ENCODE measurements around the gene TSSK2. TPM values are rescaled to one million over a fixed set of nuclear protein-coding genes. Genes with fewer than 3 reads are reported as not detected.
A peak's percentile ranks its signal among the peaks of the same experiment; 100 is the strongest.

Gene TSSK2
- total RNA-seq, 1 donor from 2014 or later = not detected

- no peak for DNase-seq (ENCODE audit: extremely low spot score in 2 of 2)
- TF ChIP-seq, protein P1, sequence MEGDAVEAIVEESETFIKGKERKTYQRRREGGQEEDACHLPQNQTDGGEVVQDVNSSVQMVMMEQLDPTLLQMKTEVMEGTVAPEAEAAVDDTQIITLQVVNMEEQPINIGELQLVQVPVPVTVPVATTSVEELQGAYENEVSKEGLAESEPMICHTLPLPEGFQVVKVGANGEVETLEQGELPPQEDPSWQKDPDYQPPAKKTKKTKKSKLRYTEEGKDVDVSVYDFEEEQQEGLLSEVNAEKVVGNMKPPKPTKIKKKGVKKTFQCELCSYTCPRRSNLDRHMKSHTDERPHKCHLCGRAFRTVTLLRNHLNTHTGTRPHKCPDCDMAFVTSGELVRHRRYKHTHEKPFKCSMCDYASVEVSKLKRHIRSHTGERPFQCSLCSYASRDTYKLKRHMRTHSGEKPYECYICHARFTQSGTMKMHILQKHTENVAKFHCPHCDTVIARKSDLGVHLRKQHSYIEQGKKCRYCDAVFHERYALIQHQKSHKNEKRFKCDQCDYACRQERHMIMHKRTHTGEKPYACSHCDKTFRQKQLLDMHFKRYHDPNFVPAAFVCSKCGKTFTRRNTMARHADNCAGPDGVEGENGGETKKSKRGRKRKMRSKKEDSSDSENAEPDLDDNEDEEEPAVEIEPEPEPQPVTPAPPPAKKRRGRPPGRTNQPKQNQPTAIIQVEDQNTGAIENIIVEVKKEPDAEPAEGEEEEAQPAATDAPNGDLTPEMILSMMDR (IDR thresholded peaks at IDR 0.05) = no peak
- TF ChIP-seq POLR2AphosphoS5 (IDR thresholded peaks at IDR 0.05; ENCODE audit: insufficient read depth in 1 of 2, low read depth in 1 of 2) = no peak
- TF ChIP-seq POLR2A (IDR thresholded peaks at IDR 0.05) = no peak
- H3K4me1 ChIP-seq = peaks cover 41% of the 10 kb centered on the region
- no peaks in the 10 kb centered on the region for H3K36me3 ChIP-seq
- H3K4me3 ChIP-seq = no peak overlapping the region
- no peaks in the 10 kb centered on the region for H3K27me3 ChIP-seq
- no peaks in the 10 kb centered on the region for H3K9me3 ChIP-seq
- peak overlapping the region; percentile 30 for H3K27ac ChIP-seq
- intact Hi-C loops (cut with DNase I) = no loop called here
Observed at GRCh38 chr22:19126309-19127273, 4.5 kb upstream of the TSSK2 start.

DNA sequence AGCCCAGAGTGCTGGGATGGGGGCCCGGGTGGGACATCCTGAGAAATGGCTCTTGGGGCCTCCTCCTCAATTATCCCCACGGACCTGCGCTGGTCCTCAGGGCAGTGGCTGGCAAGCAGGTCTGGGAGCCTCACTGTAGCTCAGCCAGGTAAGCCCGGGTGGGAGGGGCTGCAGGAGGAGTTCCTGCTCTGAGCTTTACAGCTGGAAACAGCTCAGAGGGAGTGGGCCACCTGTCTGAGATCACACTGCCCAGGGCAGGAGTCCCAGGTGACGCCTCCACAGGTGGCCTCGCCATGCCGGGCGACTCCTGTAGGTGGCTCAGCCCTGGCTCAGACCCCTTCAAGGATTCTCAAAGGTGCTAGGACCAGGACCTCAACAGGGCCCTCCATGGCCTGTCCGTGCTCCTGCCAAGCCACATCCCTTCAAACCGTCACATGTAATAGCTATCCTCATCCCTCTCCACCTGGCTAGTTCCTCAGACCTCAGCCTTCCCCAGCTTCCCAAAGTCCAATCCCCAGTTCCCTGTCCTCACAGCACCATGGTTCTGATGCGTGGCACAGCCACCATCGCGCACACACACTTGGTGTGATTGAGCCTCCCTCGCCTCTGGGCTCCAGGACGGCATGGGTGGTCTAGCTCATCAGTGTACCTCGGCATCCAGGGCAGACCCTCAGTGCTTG, 3.6 kb upstream of the TSSK2 start:
- Histone ChIP-seq H3K4me1 (peaks cover 41% of the 10 kb centered on the region), H3K27me3 (no peaks in the 10 kb centered on the region), H3K36me3 (no peaks in the 10 kb centered on the region), H3K27ac (peak overlapping the region; percentile 30), H3K4me3 (no peak overlapping the region), H3K9me3 (no peaks in the 10 kb centered on the region)
- intact Hi-C loops (cut with DNase I) = no loop called here
- no peak for DNase-seq (ENCODE audit: extremely low spot score in 2 of 2)
- TF ChIP-seq POLR2AphosphoS5 (IDR thresholded peaks at IDR 0.05; ENCODE audit: insufficient read depth in 1 of 2, low read depth in 1 of 2) = peak in 1 of 2 donors; percentile 30
- TF ChIP-seq, protein P1 (IDR thresholded peaks at IDR 0.05) = no peak

DNA sequence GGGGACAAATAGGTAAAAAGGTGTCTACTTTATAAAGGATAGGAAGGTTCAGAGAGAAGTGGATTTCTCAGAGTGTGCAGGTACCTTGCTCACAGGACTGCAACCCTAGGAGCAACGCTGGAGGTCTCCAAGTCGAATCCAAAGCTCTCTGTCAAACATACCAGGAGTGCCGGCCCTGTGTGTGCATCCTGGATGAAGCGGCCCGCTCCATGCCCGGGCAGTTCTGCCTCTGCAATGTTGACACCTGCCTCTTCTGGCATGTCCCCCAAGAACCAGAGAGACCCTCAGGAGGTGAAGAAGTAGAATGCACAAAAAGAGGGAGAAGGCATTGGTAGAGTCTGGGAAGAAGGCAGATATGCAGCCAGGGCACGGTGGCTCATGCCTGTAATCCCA, 3.1 kb upstream of the TSSK2 start:
- H3K27me3 ChIP-seq = no peaks in the 10 kb centered on the region
- no peaks in the 10 kb centered on the region for H3K36me3 ChIP-seq
- TF ChIP-seq, protein P1 (IDR thresholded peaks at IDR 0.05) = no peak
- TF ChIP-seq POLR2AphosphoS5 (IDR thresholded peaks at IDR 0.05; ENCODE audit: insufficient read depth in 1 of 2, low read depth in 1 of 2) = no peak
- TF ChIP-seq POLR2A (IDR thresholded peaks at IDR 0.05) = no peak
- no peak overlapping the region for H3K4me3 ChIP-seq
- no peaks in the 10 kb centered on the region for H3K9me3 ChIP-seq
- peaks cover 37% of the 10 kb centered on the region for H3K4me1 ChIP-seq
- no peak overlapping the region for H3K27ac ChIP-seq
- intact Hi-C loops (cut with DNase I) = no loop called here
- no peak for DNase-seq (ENCODE audit: extremely low spot score in 2 of 2)

DNA sequence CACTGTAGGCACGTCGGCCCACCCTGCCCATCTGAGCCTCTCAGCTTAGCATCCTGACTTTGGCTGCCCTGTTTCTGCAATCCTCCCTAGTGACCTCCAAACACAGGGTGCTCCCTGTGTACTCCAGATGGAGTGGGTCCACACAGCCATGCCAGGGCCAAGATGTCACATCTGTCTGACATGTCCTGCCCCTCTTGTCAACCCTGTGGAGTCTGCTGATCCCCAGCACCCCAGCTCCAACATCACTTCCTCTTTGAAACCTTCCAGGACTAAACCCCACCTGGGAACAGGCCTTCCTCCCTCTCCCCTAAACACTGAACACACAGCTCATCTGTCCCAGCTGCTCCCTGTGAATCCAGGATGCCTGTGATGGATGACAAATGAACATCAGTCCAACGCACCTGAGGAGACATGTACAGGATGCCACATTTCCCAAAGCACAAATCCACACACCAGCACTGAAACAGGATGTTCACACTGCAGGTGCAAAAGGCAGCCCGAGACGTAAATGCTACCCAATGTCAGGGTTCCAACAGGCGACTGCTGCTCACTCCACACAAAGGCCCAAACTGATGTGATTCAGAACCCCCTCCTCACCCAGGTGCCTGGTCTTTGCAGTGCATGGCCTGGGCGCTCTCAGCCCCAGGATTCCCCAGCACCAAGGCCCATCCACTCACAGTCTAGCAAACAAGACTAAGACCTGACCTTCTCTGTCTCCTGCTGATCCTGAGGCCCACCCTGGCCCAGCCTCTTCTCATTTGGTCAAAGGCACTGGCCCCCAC, 2.0 kb upstream of the TSSK2 start:
- TF ChIP-seq POLR2AphosphoS5 (IDR thresholded peaks at IDR 0.05; ENCODE audit: insufficient read depth in 1 of 2, low read depth in 1 of 2) (no peak), POLR2A (IDR thresholded peaks at IDR 0.05) (no peak)
- TF ChIP-seq, protein P1 (IDR thresholded peaks at IDR 0.05) = no peak
- H3K4me1 ChIP-seq = peaks cover 33% of the 10 kb centered on the region
- intact Hi-C loops (cut with DNase I) = no loop called here
- H3K36me3 ChIP-seq = peaks cover 4 to 10% of the 10 kb centered on the region in 2 donors
- H3K27me3 ChIP-seq = no peaks in the 10 kb centered on the region
- H3K9me3 ChIP-seq = no peaks in the 10 kb centered on the region
- no peak overlapping the region for H3K27ac ChIP-seq
- no peak for DNase-seq (ENCODE audit: extremely low spot score in 2 of 2)
- no peak overlapping the region for H3K4me3 ChIP-seq
